Midbrain (tissue), 1 donor: ENCODE results near the gene EPHA6.
"Not testable (repeated sequence)": the region's sequence is repeated elsewhere in the genome, so short reads cannot be mapped to it uniquely, and the experiment has no call there.

Experiments used
- DNase-seq: peaks from one replicate; lab custom pipeline; 2025; lab: John Stamatoyannopoulos, UW

The EPHA6 gene

GRCh38 chr3:96915445-96915844 lies 101.1 kb downstream of the EPHA6 start:
- DNase-seq: no peak

DNA sequence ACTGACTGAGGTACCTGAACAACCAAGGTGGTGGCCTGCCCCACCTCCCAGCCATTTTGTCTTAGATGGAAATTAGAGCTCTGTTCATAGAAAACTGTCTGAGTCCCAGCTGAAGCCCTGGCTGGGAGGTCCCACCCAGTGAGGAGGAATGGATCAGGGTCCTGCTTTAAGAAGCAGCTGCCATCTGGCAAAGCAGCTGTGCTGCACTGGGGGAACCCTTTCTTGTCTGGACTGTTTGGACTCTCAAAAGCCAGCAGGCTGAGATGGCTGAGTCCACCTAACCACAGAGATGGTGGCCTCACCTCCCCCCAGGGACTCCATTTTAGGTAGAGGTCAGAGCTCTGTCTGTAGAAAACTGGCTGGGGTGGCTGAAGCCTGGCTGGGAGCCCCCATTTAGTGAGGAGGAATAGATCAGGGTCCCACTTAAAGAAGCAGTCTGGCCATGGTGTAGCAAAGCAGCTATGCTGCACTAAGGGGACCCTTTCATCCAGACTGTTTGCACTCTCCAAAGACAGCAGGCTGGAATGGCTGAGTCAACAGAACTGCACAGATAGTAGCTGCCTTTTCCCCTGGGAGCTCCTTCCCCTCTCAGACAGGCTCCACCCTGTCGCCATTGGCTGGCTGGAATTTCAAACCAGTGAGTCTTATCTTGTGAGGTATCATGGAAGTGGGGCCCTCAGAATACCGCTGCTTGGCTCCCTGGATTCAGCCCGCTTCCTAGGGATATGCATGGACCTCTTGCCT lies 116.9 kb downstream of the EPHA6 start:
- DNase-seq: no peak

GRCh38 chr3:96942131-96942530 lies 127.7 kb downstream of the EPHA6 start:
- DNase-seq: not testable (repeated sequence)

GRCh38 chr3:96958856-96959255 lies 144.5 kb downstream of the EPHA6 start:
- no peak for DNase-seq

DNA sequence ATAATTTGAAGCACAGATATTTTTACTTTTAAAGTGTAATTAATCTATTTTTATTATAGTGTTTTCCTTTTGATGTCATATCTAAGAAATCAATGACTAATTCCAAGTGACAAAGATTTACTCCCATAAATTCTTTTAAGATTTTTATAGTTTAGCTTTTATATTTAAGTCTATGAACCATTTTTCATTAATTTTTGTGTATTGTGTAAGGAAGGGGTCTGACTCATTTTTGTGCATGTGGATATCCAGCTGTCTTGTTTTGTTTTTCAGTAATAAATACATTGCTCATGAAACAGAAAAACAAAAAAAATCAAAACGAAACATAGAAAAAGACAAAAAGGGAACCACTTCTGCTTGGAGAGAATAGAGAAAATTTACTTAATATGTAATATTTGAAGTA lies 145.1 kb downstream of the EPHA6 start:
- no peak for DNase-seq

- no peak for DNase-seq
Measured at GRCh38 chr3:96959901-96960641, 145.7 kb downstream of the EPHA6 start.

DNA sequence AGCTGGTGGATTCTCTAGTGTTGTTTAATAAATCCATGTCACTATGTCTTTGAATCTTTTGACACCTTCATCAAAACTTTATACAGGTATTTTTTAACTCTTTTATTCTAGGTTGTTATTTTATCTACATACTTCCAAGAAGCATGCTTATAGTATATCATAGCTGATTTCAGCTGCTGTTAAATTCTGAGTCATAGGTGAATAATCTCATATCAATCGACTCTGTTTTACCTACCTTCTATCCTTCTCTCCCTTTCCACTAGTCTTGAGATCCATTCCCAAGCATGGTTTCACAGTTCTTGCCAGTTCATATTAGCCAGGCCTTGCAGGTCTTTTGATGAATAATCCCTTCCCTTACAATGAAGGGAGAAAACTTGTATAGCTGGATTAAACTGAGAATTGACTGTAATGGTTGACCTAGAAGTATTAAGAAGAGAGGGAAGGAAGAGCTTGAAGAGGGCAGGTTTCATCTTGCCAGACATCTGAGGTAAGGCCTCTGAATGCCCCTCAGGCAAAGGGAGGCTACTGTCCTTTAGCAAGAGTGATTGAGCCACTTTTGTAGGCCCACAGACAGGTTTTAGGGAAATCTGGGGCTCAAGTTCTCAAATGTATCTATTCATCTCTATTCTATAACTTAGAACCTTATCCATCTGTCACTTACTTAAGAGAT lies 146.4 kb downstream of the EPHA6 start:
- no peak for DNase-seq

- no peak for DNase-seq
Measured at GRCh38 chr3:96961576-96961975, 147.2 kb downstream of the EPHA6 start.

GRCh38 chr3:96966181-96966929 lies 152.0 kb downstream of the EPHA6 start:
- DNase-seq: no peak

- DNase-seq: no peak
Measured at GRCh38 chr3:96970211-96970610, 155.8 kb downstream of the EPHA6 start.

- DNase-seq: no peak
Measured at GRCh38 chr3:96977671-96978070, 163.3 kb downstream of the EPHA6 start.

DNA sequence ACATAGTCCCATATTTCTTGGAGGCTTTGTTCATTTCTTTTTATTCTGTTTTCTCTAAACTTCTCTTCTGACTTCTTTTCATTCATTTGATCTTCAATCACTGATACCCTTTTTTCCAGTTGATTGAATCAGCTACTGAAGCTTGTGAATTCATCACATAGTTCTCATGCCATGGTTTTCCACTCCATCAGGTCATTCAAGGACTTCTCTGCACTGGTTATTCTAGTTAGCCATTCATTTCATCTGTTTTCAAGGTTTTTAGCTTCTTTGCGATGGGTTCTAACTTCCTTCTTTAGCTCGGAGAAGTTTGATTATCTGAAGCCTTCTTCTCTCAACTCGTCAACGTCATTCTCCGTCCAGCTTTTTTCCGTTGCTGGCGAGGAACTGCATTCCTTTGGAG lies 169.3 kb downstream of the EPHA6 start:
- not testable (repeated sequence) for DNase-seq

- no peak for DNase-seq
Measured at GRCh38 chr3:96986241-96986640, 171.8 kb downstream of the EPHA6 start.

- no peak for DNase-seq
Measured at GRCh38 chr3:96991231-96991630, 176.8 kb downstream of the EPHA6 start.

DNA sequence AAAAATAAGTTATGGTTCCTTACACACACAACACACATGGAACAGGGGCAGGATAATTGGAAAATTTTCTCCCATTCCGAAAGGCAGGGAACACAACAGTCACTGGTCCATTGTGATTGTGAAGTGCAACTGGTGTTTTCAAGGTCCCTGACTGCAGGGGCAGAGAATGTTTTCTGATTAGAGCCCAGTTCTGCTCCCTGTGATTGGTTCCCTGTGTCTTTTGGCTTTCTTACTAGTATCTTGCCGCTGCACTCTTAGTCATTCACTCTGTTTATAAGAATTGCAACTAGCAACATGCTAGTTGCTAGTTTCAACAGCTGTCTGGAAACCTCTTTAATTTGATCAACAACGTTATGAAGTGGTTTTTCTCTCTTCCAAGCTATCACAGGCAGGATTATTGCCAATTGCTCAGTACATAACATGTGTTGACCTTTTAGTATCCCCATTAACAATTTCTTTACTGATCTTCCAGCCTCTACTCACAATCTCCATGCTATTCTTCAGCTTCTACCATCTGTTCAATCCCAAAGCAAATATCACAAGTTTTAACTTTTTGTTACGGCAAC lies 177.5 kb downstream of the EPHA6 start:
- no peak for DNase-seq

GRCh38 chr3:96994988-96995387 lies 180.6 kb downstream of the EPHA6 start:
- DNase-seq: no peak

DNA sequence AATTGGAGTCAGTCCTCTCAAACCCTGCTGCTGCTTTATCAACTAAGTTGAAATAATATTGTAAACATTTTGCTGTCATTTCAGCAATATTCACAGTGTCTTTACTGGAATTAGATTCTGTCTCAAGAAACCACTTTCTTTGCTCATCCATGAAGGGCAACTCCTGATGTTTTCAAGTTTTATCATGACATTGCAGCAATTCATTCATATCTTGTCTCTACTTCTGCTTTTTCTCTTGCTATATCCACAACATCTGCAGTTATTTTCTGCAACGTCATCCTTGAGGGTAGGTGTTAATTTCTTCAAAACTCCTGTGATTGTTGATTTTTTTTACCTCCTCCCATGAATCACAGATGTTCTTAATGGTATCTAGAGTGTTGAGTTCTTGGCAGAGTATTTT lies 181.6 kb downstream of the EPHA6 start:
- no peak for DNase-seq

DNA sequence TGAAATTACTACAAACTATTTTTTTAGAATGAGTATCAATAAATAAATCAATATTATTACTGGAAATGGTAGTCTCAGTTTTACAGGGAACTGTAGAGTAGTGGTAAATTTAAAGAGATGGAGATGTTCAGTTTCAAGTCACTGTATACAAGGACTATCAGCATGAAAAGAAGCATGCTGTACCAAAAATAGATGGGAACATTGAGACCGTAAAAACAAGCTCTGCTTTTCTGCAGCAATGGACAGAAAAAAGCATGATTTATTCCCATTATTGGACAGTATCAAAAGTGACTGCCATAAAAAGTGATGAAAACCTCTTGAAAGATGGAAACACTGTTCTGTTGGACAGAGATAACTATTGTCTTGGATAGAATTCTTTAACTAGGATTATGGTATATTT lies 187.2 kb downstream of the EPHA6 start:
- no peak for DNase-seq

GRCh38 chr3:97009427-97010019 lies 195.1 kb downstream of the EPHA6 start:
- DNase-seq: no peak

- no peak for DNase-seq
Measured at GRCh38 chr3:97010881-97011657, 196.7 kb downstream of the EPHA6 start.

DNA sequence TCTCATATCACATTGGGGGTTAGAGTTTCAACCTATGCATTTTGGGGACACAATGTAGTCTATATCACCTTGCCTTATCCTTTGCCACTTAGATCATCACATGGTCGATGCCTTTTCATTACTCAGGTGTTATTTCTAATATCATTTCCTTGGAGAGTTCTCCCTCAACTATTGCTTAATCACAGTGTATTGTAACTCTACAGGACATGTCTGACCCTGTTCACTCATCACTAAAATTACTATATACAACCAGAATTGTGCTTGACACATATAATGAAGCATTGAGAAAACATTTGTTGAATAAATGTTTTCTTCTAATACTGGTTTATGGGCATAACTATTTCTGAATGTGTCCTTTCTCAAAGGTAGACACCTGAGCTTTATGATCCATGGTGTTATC lies 207.4 kb downstream of the EPHA6 start:
- DNase-seq: no peak
